NCI-H2196 (cell line): Measurements from ENCODE around the gene TRAF3IP1.
A peak's percentile ranks its signal among the peaks of the same experiment; 100 is the strongest.
"Not testable (repeated sequence)": the region's sequence is repeated elsewhere in the genome, so short reads cannot be mapped to it uniquely, and the experiment has no call there.

Source experiments
- DNase-seq: peaks from one replicate; lab custom pipeline; 2025; ENCODE audit not compliant: unreplicated experiment; lab: John Stamatoyannopoulos, UW

The TRAF3IP1 gene

DNA sequence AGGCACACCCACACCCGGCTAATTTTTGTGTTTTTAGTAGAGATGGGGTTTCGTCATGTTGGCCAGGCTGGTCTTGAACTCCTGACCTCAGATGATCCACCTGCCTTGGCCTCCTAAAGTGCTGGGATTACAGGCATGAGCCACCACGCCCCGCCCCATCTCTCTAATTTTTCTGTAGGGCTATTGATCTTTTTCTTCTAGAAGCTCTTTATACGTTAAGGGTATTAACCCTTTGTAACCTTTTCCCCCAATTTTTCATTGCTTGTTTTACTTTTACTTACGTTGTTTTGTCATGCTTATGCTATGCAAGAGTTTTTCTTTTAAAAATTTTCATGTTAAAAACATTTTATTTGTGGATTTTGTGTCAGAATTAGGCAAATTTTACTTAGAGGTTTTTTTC is 121.9 kb downstream of the TRAF3IP1 start:
- not testable (repeated sequence) for DNase-seq

DNA sequence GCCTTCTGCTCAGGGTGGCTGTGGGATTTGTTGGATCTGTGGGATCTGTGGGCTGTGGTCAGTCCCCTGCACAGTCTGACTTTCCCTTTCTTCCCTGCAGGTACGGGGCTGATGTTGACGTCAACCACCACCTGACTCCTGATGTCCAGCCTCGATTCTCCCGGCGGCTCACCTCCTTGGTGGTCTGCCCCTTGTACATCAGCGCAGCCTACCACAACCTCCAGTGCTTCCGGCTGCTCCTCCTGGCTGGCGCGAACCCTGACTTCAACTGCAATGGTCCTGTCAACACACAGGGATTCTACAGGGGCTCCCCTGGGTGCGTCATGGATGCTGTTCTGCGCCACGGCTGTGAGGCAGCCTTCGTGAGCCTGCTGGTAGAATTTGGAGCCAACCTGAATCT is 123.9 kb downstream of the TRAF3IP1 start:
- DNase-seq, result no peak

DNA sequence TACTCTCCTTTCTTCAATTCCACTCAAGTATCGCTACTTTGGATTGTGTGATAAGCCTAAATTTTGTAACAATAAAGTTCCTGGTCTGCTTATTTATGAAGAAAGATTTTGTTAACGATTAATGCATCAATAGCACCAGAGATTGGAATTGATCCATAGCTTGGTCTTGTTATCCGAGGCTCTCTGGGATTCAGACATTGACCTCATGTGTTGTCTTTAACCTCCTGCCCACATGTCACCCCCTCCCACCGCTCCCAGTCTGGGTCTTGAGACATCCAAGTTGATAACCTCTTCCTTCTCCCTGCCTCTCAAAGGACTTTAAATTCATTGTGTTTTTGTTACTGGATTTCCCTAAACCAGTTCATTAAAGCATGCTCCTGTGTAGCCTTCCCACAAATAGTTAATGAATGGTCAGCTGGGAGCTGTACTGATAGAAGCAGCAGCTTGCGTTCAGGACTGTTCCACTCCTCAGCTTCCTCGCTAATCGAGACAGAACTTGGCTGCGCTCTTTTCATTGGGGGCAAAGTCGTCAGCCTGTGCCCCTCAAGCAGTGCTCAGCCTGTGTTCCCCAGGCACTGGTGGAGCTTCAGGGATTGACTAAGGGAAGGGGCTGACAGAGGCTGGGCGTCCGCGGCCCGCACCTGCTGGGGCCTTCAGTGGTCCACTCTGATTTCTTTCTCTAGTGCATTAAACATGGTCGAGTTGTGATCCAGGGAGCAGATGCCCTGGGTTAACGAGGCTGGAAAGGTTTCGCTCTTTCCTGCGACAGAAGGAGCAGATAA is 125.3 kb downstream of the TRAF3IP1 start:
- DNase-seq, result no peak

DNA sequence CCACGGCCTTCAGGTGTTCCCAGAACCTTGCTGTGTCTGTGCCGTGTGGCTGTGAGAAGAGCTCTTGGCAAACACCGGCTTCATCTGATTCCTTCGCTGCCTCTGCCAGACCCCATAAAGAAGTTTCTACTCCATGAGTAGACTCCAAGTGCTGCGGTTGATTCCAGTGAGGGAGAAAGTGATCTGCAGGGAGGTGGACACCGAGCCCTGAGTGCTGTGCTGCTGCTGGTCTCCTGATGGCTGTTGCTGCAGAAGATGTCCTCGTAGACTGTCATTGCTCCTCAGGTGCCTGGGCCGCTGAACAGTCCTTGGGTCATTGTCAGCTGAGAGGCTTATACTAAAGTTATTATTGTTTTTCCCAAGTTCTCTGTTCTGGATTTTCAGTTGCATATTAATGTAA is 126.1 kb downstream of the TRAF3IP1 start:
- no peak for DNase-seq

DNA sequence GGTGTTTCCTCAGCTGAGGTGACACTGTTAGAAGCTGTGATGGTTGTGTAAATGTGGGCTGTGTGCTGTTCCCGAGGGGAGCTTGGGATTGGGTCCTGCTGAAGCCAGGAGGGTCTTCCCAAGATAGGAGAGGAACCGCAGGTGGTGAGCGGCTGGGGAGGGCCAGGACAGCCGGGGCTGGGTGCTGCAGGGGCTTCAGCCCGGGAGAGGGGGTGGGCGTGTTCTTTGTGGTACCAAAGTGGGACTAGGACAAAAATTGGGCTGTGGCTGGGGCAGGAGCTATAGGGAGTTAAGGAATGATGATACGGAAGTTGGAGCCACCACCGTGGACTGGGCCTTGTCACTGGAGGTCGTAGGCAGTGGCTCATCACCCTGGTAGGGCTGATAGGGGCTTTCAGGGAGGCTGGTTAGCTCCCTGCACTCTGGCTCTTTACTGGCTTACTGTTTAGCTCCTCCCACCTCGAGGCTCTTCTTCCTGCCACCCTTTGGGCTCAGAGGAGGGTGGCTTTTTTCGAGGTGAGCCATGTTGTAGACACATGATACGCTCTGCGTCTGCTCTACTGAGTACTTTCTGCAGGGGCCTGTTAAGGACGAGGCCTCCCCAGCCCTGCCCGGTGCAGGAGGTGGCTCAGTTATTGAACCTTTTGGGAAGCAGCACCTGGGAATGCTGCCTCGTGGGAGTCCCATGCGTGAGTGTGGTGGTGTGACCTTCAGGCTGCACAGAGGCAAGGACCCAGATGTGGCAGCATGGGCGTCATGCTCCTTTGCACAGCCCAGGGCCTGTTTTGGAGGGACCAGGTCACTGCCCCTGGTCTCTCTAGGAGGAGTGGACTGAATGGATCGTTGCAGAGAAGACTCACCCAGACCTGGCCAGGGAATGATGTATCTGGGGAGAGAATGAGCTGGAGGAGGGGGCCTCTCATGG is 128.0 kb downstream of the TRAF3IP1 start:
- no peak for DNase-seq

DNA sequence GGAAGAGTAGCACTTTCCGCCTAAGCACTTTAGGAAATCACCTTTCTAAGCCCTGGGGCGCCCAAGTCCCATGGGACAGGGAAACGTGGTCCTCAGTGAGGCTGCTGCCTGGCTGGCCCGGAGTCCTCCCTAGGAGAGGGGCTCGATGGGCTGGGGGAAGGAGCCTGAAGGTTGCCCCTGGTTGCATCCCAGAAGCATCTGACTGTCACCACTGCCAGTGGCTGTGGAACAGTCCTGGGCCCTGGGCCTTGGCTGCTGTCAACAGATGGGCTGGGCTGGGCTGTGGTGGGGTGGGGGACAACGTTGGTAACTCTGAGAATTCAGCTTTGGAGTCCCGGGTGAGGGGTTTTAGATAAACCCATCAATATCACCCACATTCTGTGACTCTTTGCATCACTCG is 128.9 kb downstream of the TRAF3IP1 start:
- no peak for DNase-seq

DNA sequence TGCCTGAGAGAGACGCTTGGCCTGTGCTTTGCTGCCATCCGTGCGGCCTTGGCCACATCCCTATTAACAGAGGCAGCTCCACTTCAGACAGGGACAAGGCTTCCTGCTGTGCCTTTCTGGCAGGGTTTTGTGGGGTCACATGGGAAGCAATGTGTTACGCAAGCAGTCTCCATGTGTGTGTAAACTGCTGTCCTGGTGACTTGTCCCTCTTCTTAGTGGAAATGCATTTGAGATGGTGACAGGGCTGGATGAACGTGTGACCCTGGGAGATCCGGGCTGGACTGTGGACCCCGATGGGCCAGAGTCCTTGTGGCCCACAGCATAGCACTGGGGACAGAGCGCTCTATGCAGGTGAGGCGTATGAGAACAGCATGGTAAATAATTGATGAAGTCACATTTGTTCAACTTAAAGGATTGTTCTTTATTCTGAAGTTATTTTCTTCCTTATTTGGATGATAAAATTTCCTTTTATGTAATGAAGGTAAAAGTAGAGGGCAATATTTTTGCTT is 129.6 kb downstream of the TRAF3IP1 start:
- peak; percentile 12 for DNase-seq

DNA sequence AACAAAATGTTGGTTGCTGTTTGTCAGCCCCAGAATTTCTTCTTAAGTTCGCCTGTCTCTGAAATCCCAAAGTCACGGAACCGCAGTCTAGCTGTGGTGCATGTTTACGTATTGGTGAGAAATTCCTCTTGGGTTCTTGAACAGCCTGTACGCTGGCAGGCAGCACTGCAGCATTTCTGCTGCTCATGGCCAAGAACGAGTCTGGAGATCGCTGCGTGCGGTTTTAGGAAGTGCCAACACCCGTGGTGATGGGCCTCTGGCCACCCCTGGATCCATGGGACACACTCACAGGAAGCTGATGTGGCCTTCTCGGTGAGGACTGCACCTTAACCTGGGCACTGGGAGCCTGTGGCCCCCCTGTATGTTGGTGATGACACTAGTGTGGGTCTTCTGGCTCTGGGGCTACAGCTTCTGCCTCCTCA is 130.1 kb downstream of the TRAF3IP1 start:
- no peak for DNase-seq
